Uterus (tissue), 2 donors: ENCODE results near the gene DNAH7.

Source experiments
- CTCF ChIP-seq, 4 experiments: fragments of 200-600 bp in 2 of 4; fragments of 450-650 bp in 2 of 4; sonication (generic) in 2 of 4; IDR thresholded peaks; one replicate each; pipeline ENCODE4 v1.5.1; 2016 to 2019; ENCODE audit warnings: antibody characterized with exemption in 4 of 4, mild to moderate bottlenecking in 2 of 4, moderate library complexity in 1 of 4
- POLR2A ChIP-seq, 2 donors: fragments of 450-650 bp; IDR thresholded peaks; one replicate each; pipeline ENCODE4 v1.6.1; 2016; ENCODE audit warnings: antibody characterized with exemption in 2 of 2, mild to moderate bottlenecking in 1 of 2, moderate library complexity in 1 of 2

DNA sequence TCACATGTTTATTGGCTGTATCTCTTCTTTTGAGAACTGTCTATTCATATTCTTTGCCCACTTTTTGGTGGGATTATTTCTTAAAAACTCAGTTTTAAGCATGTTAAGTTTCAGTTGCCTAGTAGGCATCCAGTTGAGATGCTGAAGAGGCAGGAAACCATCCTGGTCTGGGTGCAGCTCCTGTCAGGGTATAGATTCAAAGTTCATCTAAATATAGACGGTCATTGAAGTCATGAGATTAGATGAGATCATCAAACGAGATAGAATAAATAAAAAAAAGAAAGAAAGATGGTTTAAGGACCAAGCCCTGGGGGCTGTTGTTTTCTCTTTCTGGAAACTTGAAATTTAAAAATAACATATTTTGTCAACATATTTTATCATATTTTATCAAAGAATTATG lies 9.2 kb upstream of the DNAH7 start:
- TF ChIP-seq CTCF (IDR thresholded peaks at IDR 0.05) (no peak), POLR2A (IDR thresholded peaks at IDR 0.05) (no peak)
